HG02840 (cell line): ENCODE data around the gene SMOC2.
"Not testable (repeated sequence)": the region's sequence is repeated elsewhere in the genome, so short reads cannot be mapped to it uniquely, and the experiment has no call there.

Source experiments
- ATAC-seq: cut with Tn5 transposase; IDR thresholded peaks from one replicate; pipeline ENCODE4 v1.9.1; 2021; ENCODE audit warnings: mild to moderate bottlenecking, moderate library complexity, moderate number of reproducible peaks; ENCODE audit not compliant: unreplicated experiment, low FRiP score

Gene SMOC2

DNA sequence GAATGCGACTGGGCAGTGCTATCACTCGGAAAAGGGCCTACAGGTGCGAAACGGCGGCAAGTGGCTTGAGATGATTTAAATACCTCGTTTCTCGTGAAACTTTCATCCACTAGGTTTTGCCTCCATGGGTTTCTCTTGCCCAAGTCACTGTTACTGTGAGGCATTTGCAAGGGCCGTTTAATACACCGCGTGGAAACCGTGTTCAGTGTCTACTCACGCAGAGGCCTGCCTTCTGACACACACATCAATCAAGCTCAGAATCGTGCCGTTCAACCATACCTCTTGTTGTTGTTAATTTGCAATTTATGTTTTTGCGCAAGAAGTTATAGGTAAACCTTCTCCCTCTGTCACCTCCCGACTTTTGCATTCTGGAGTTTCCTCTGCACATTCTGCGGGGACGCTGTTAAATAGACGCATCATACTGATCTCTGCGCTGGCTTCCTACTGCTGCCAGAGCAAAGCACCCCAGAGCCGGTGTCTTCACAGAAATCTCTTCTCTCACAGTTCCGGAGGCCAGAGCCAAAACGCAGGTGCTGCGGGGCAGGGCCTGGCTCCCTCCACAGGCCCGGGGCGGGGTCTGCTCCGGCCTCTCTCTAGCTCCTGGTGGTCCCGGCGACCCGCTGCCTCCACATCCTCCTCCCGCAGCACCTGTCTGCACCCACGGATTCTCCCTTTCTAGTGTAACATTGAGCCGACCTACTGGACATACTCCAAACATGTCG is 251.4 kb downstream of the SMOC2 start:
- ATAC-seq = no peak

DNA sequence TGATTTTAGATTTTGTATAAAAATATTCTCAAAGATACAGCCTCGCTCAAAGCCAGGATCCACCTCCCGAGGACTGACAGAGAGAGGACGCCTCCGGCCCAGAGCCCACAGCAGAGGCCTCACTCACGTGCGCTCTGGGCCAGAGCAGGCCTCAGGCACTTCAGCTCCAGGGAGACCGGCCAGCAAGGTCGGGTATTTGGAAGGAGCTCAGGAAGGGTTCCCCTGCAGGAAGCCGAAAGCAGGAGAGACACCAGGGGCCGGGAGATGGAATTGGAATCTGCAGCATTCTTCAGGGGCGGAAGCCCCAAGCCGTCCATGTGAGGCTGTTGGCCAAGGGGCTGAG is 251.9 kb downstream of the SMOC2 start:
- ATAC-seq = not testable (repeated sequence)

DNA sequence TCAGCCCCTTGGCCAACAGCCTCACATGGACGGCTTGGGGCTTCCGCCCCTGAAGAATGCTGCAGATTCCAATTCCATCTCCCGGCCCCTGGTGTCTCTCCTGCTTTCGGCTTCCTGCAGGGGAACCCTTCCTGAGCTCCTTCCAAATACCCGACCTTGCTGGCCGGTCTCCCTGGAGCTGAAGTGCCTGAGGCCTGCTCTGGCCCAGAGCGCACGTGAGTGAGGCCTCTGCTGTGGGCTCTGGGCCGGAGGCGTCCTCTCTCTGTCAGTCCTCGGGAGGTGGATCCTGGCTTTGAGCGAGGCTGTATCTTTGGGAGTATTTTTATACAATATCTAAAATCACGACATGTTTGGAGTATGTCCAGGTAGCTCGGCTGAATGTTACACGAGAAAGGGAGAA is 253.8 kb downstream of the SMOC2 start:
- not testable (repeated sequence) for ATAC-seq

DNA sequence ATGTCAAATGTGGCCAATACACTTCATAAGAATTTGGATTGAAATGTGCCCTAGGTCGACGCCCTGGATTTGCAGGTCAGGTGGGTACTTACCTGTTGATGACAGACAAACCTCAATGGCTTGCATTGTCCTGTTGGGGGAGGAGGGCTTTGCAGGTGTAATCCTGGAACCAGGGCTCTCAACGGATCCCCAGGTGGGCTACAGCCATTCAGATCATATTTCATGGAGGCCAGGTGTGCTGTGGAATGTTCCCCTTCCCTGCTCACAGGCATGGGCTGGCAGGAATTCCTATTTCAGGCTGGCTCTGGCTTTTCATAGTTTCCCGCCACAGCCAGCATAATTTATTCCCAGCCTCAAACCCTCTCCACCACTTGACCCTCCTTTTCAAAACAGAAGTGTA is 254.7 kb downstream of the SMOC2 start:
- no peak for ATAC-seq

DNA sequence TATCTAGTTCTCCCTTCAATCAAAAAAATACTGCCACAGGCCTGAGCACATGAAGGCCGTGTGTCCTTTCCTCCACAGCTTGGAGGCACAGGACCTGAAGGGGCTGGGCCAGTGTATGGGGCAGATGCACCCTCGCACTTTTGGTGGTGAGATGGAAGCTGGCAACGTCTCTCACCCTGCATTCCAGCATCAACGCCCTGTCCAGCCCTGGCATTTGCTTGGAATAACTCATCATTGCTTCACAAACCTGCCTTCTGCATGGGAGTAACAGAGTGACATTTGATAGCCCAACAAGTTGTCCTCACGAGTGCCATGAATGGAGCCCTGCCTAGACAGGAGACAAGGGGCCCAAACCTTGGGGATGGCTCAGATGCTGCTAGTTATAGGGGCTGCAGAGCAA is 257.9 kb downstream of the SMOC2 start:
- ATAC-seq = no peak

DNA sequence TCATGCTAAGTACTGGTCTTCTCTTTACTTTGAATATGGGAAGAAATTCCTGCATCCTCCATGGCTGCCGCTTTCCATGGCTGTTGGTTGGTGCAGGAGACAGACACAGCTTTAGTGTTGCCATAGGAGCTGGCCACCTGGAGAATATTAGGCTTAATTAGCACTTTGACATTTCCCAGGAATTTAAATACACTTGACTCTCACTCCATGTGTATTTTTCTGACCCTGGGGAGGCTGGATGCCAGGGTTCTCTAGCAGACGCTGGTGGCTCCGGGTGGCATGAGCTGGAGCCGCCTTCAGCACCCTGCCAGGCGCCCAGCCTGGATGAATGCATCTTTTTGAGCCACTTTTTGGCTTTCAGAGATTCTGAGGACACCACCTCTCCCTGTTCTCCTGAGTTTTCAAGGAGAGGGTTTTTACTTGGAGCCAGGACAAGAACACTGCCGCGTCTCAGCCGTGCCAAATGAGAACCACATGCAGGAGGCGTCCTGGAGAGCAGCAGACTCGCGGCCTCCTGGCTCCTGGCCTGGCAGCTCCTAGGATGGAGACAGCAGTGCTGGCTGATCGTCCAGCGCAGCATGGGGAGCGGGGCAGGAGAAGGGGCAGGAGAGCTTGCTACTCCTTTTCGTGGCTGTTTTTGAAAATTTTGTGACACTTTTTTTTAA is 258.8 kb downstream of the SMOC2 start:
- no peak for ATAC-seq

DNA sequence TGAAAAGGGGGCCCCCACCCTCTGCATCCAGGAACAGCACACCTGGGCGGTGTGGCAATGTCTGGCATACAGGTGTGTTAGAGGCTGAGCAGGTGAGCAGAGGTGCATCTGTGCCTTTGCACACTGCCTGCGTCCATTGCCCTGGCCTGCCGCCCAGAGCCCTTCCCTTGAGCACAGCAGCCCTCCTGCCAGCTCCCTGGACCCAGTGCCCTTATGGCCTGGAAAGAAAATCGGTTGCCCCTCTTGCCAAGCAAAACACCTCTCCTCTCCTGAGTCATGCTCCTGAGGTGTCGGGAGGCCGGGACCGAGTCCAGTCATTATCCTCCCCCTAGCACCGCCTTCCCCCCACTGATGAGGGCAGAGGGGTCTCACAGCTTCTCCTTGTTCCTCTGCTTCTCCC is 259.9 kb downstream of the SMOC2 start:
- ATAC-seq = no peak

DNA sequence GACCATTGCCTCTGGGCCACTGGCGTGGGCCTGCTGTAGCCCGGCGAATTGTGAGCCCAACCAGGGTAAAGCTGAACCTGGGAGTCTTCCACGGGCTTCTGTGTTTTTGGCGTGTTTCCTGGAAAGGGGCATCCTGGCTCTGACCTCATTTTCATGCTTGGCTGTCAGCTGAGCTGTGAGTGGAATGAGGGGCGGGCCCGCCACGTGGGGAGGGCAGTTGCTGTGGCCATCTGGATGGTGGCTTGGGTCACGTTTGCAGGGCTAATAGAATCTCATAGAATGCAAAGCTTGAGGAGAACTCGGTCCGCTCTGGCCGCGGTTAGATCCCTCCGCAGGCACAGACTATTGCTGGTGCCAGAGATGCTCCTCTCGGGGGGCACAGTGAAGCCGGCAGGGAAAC is 263.0 kb downstream of the SMOC2 start:
- ATAC-seq = no peak

DNA sequence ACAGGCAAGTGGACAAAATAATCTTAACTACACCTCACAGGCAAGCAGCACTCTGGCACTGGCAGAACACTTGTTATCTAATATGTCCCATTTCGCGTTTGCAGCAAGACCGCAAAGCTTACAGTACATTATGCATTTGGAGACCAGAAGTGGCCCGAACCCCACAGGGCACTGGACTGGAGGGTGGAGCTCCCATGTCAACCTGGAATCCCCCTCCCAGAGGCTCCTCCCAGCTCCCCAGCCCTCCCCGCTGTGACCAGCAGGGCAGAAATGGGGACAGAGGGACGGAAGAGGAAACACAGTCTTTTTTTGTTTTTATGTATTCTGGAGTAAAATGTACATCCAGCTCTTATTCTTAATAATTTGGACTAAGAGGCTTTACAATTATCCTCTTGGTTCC is 263.7 kb downstream of the SMOC2 start:
- no peak for ATAC-seq

DNA sequence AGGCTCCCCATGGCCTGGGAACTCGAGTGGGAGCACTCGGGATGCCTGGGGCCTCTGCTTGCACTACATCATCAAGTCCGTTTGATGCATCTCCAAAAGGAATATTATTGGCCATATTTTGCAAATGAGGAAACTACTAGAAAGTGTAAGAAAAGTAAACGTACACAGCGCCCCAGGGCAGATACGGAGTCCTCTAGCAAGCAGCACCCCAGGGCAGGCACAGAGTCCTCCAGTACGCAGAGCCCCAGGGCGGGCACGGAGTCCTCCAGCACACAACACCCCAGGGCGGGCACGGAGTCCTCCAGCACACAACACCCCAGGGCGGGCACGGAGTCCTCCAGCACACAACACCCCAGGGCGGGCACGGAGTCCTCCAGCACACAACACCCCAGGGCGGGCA is 264.3 kb downstream of the SMOC2 start:
- ATAC-seq = not testable (repeated sequence)

DNA sequence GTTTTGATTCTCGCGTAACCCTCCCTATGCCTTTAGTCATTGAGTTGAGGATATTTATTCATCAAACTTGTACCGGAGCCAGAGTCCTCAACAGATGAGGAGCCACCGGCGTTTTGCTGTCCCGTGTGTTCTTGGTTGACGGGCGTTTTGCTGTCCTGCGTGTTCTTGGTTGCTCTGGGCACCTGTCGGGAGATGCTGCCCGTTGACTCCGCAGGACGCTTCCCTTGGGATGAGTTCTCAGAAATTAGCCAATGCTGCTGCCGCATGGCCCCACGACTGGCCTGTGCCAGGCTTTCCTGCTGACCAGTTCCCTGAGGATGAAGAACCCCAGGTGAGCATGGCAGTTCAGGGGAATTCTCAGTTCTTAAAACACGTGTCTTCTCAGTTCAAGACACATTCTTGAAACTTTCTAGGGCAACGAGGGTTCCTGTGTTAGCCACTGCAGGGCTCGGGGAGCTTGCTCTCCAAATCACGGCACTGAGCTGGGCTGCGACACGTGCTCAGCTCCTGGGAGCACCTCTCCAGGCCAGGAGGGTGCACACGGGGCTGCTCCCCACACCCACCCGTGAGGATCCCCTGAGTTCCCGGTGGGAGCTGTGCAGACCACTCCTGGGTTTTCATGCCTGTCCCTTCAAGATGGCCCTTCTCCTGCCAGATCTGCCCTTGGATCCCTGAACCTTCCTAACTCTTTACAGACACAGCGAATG is 265.6 kb downstream of the SMOC2 start:
- no peak for ATAC-seq

DNA sequence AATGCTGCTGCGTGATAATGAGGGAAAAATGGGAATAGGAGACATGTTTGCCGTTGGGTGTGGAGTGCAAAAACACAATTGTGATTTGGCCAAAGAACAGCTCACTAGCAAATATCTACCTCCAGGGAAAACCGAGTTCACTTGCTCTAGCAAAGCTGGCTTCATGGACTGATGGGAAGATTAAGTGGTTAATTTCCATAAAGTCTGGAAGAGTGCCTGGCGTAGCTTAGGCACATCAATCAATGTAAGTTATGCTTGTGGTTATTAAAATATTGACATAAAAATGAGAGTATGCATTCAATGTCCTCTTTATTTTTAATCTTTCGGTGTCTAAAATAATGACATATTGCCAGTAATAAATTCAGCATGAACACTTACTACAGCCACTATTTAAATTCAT is 267.5 kb downstream of the SMOC2 start:
- no peak for ATAC-seq

DNA sequence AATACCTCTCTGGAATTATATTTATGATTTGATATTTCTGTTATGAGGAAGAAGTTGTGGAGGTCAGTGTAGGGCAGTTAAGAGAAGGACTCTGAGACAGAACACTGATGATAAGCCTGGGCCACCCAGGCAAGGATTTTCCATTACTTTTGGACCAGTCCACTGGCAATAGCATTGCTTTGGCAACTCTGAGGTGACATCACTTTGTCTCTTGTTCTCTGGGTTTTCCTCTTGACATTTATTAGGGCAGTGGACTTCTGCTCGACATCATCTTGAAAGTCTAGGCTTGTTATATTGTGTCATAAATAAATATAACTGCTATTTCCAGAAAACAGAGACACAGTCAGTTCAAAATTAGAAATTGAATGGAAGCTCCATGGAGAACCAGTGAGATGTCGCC is 268.0 kb downstream of the SMOC2 start:
- ATAC-seq = no peak

DNA sequence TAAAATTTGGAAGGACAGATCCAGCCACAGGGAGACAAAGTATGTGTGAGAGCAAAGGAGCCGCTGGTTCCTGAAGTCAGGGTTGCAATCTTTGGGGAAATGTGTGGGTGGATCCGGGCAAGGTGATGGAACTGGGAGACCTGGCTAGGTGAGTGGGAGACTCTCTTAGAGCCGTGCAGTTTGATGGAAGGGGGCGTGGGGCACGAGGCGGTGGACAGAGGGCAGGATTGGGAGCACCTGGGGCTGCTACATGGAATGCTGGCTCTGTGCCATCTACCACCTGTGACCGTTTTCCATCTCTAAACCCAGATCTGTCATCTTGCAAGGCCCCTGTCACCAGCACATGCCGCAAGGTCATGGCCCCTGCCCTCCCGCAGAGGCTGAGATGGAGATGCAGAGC is 268.4 kb downstream of the SMOC2 start:
- ATAC-seq = no peak

DNA sequence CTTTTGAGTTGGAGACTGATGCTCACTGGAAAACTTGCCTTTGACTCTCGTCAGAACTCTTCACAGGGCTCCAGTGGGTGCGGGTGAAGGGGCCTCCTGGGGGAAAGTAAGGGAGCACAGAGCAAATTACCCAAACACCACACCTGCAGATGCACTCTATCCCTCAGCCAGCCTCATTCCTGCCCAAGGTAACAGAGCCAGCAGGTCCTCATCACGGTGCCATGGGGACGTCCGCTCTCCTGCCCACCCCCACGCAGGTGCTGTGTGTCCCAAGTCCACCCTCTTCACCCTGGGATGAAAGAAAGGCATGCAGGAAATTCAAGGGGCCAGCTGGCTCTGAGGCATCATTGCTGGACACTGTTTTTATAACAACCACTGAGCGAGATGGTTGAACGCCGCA is 269.0 kb downstream of the SMOC2 start:
- ATAC-seq = no peak

DNA sequence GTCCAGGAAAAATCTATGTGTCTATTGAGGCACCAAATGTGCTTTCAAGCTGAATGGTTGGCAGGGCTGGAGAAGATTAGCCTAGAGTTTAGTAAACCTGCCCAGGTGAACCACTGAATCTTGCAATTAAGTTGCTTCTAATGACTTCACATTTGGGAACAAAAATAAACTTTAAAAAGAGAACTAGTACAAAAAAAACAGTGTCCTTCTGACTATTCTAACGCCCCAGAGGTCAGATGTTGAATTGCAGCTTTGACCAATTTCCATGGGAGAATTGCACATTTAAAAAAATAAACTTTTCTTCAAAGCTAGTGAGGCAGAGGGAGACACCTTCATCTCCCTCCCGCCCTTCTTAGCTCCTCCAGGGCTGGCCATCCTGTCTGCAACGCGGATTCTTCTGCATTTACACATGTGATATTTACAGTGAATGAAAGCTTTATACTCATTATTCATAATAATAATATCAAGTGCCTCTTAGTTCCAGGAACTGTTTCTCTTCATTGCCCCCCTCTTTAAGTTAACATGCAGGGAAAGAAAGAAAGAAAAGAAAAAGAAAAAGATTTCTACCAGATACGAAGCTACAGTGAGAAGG is 270.2 kb downstream of the SMOC2 start:
- ATAC-seq = no peak

DNA sequence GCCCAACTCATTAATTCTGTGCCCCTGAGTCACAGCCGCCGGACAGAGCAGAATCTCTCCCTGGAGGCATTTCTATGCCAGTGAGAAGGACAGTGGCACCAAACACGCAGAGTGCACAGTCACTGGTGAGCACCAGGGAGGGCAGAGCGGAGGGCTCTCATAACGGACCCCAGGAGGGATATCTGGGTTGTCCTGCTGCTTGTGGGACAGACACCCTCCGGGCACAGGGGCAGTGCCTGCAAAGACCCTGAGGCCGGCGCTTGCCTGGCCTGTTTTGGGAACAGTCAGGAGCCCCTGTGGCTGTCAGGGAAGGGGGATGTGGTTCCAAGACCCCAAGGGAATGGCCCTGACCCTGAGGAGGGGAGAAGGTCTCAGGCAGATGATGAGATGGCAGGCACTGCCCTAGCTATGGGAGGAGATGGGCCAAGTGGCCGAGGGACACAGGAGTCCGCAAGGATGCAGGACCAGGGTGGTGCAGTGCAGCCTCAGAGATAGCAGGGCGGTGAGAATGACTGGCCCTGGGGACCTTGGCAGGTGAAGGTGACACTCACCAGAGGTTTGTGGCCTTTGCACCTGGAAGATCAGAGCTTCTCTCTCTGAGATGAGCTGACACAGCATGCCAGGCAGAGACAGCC is 270.8 kb downstream of the SMOC2 start:
- no peak for ATAC-seq

DNA sequence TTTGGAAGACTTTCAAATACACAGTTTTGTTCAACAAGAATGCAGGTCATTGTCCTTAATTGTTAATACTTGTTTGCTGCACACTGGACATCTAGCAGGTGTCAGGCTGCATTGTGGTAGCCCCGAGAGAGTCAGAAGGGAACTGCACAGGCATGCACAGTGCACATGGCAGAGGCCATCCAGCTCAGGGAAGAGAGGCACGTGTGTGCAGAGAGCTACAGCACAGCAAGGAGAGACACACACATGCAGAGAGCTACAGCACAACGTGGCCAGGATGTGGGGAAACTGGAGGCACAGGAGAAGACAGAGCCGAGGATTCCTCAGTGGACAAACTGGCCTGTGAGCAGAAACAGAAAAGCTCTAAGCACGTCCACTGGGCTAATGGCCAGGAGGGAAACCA is 272.0 kb downstream of the SMOC2 start:
- no peak for ATAC-seq

DNA sequence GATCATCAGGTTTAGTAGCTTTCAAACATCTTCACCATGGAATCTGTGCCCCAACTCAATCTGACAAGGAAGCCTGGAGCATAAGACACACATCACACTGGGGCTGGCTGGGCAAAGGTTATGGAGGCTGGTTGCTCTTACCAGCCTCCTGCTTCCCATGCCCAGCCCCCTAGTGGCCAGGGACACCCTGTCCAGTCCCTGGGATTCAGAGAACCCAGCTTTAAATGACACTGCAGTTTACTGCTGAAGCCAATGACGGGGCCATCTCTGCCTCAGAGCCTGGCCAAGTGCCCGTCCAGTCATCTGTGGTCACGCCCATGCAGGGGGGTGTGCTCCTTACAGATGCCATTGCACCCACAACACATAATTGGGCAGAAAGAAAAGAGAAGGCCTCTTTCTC is 272.9 kb downstream of the SMOC2 start:
- no peak for ATAC-seq

DNA sequence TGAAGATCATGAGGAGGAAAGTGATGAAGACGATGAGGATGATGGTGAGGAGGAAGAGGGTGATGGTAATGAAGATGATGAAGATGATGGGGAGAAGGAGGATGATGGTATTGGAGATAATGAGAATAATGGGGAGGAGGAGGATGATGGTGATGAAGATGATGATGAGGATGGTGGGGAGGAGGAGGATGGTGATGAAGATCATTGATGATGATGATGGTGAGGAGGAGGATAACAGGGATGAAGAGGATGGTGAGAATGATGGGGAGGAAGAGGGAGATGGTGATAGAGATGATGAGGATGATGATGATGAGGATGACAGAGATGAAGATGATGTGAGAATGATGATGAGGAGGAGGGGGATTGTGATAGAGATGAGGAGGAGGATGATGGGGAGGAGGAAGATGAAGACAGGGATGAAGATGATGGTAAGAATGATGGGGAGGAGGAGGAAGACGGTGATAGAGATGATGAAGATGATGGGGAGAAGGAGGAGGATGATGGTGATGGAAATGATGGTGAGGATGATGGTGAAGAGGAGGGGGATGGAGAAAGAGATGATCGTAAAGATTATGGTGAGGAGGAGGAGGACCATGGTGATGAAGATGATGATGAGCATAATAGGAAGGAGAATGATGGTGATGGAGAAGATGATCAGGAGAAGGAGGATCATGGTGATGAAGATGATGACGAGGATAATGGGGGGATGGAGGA is 273.7 kb downstream of the SMOC2 start:
- ATAC-seq = no peak
